ENCODE results near the gene SECISBP2.

SECISBP2 gene

GRCh38 chr9:89278551-89278950 is 39.7 kb upstream of the SECISBP2 start:
- TF ChIP-seq FOXP2 (optimal IDR thresholded peaks at IDR 0.05; ENCODE audit: borderline replicate concordance, extremely low read depth, extremely low read length, insufficient read depth): no peak
- TF ChIP-seq POLR2AphosphoS5 (IDR thresholded peaks at IDR 0.05; ENCODE audit: low read depth, low read length): no peak
- no peak for TF ChIP-seq SIN3A (IDR thresholded peaks at IDR 0.05; ENCODE audit: borderline replicate concordance, insufficient read depth, low read length)
- TF ChIP-seq TAF1 (IDR thresholded peaks at IDR 0.05; ENCODE audit: borderline replicate concordance, insufficient read depth, low read length): no peak
- TF ChIP-seq, protein P1, sequence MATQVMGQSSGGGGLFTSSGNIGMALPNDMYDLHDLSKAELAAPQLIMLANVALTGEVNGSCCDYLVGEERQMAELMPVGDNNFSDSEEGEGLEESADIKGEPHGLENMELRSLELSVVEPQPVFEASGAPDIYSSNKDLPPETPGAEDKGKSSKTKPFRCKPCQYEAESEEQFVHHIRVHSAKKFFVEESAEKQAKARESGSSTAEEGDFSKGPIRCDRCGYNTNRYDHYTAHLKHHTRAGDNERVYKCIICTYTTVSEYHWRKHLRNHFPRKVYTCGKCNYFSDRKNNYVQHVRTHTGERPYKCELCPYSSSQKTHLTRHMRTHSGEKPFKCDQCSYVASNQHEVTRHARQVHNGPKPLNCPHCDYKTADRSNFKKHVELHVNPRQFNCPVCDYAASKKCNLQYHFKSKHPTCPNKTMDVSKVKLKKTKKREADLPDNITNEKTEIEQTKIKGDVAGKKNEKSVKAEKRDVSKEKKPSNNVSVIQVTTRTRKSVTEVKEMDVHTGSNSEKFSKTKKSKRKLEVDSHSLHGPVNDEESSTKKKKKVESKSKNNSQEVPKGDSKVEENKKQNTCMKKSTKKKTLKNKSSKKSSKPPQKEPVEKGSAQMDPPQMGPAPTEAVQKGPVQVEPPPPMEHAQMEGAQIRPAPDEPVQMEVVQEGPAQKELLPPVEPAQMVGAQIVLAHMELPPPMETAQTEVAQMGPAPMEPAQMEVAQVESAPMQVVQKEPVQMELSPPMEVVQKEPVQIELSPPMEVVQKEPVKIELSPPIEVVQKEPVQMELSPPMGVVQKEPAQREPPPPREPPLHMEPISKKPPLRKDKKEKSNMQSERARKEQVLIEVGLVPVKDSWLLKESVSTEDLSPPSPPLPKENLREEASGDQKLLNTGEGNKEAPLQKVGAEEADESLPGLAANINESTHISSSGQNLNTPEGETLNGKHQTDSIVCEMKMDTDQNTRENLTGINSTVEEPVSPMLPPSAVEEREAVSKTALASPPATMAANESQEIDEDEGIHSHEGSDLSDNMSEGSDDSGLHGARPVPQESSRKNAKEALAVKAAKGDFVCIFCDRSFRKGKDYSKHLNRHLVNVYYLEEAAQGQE (IDR thresholded peaks at IDR 0.05; ENCODE audit: insufficient read depth in 1 of 2, low read depth in 2 of 2, low read length in 2 of 2): no peak

DNA sequence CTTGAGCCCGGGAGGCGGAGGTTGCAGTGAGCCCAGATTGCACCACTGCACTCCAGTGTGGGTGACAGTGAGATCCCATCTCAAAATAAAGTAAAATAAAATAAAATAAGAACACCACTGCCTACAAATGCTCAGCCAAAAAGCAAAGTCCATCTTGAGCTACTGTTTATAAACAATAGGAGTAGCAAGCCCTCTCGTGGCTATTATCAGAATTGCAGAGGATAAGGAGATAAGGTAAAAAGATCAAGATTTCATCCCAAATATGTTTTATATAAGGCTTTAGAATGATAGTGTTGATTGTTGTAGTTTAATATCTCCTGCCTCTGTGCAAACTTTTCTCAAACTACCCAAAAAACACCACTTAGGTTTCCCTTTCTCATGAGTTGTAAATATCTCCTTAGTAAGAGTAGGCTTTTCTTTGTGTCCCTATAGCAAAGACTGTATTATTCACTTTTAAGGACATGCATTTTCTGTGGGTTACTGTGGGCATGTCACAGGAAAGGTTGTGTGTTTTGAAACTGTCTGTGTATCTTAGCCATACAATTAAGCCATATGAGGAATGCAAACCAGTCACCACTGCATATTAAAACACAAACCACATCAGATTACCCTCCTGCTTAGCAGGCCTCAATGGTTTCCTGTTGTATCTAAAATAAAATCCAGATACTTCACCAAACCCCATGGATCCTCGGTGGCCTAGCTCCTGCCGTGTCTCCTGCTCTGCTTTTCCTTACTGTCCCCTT is 39.1 kb upstream of the SECISBP2 start:
- TF ChIP-seq, protein P1 (IDR thresholded peaks at IDR 0.05; ENCODE audit: insufficient read depth in 1 of 2, low read depth in 2 of 2, low read length in 2 of 2): no peak
- TF ChIP-seq FOXP2 (optimal IDR thresholded peaks at IDR 0.05; ENCODE audit: borderline replicate concordance, extremely low read depth, extremely low read length, insufficient read depth) (no peak), SIN3A (IDR thresholded peaks at IDR 0.05; ENCODE audit: borderline replicate concordance, insufficient read depth, low read length) (no peak), POLR2AphosphoS5 (IDR thresholded peaks at IDR 0.05; ENCODE audit: low read depth, low read length) (no peak), TAF1 (IDR thresholded peaks at IDR 0.05; ENCODE audit: borderline replicate concordance, insufficient read depth, low read length) (no peak)

DNA sequence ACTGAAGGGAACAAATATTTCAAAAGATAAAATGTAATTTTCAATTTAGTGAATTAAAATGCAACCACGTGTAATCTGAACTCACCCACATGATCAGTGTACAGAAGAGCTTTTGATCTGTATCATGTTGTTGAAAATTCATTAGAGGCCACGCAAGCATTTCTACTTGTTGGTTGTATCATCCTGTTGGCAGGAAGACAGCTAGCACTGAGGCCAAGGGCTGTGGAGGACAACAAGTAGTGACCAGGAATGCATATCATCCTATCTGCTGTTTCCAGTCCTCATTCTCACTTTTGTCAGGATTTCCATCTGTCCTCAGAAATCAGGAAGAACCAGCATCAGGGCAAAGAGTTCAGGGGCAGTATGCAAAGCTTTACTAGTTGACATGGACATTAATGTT is 37.2 kb upstream of the SECISBP2 start:
- no peak for TF ChIP-seq SIN3A (IDR thresholded peaks at IDR 0.05; ENCODE audit: borderline replicate concordance, insufficient read depth, low read length)
- TF ChIP-seq FOXP2 (optimal IDR thresholded peaks at IDR 0.05; ENCODE audit: borderline replicate concordance, extremely low read depth, extremely low read length, insufficient read depth): no peak
- TF ChIP-seq TAF1 (IDR thresholded peaks at IDR 0.05; ENCODE audit: borderline replicate concordance, insufficient read depth, low read length): no peak
- TF ChIP-seq, protein P1 (IDR thresholded peaks at IDR 0.05; ENCODE audit: insufficient read depth in 1 of 2, low read depth in 2 of 2, low read length in 2 of 2): no peak
- TF ChIP-seq POLR2AphosphoS5 (IDR thresholded peaks at IDR 0.05; ENCODE audit: low read depth, low read length): no peak

DNA sequence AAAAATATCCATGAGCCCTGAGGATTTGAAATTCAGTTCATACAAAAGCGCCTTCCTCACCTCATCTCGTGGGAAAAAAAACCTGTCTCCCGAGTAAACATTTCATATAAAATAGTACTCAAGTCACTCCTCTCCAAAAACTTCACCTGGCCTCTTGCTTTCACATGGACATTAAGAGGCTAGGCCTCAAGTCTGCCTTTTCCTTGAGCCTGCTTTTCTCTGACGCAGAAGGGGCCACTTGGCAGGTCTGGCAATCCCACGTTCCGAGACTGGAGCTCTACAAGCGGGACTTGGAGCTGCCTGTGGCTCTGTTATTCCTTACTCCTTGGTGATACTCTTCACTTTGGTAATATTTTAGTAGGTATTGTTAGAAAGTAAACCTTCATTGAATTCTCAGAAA is 34.2 kb upstream of the SECISBP2 start:
- TF ChIP-seq SIN3A (IDR thresholded peaks at IDR 0.05; ENCODE audit: borderline replicate concordance, insufficient read depth, low read length) (no peak), TAF1 (IDR thresholded peaks at IDR 0.05; ENCODE audit: borderline replicate concordance, insufficient read depth, low read length) (no peak), FOXP2 (optimal IDR thresholded peaks at IDR 0.05; ENCODE audit: borderline replicate concordance, extremely low read depth, extremely low read length, insufficient read depth) (no peak), POLR2AphosphoS5 (IDR thresholded peaks at IDR 0.05; ENCODE audit: low read depth, low read length) (no peak)
- TF ChIP-seq, protein P1 (IDR thresholded peaks at IDR 0.05; ENCODE audit: insufficient read depth in 1 of 2, low read depth in 2 of 2, low read length in 2 of 2): no peak
